Activated T-helper 1 cell treated with anti-CD3 and anti-CD28 coated beads, Interleukin-2, amount 50 U/mL, for 16 hours (primary cell): Measurements from ENCODE around the gene YY1.
"Not testable (repeated sequence)": the region's sequence is repeated elsewhere in the genome, so short reads cannot be mapped to it uniquely, and the experiment has no call there.

Experiments
- DNase-seq, 2 donors: peaks; one replicate each; pipeline ENCODE4 v3.0.0-alpha.2; 2020; ENCODE audit warnings: low read depth in 1 of 2, low spot score in 1 of 2

YY1 gene

DNA sequence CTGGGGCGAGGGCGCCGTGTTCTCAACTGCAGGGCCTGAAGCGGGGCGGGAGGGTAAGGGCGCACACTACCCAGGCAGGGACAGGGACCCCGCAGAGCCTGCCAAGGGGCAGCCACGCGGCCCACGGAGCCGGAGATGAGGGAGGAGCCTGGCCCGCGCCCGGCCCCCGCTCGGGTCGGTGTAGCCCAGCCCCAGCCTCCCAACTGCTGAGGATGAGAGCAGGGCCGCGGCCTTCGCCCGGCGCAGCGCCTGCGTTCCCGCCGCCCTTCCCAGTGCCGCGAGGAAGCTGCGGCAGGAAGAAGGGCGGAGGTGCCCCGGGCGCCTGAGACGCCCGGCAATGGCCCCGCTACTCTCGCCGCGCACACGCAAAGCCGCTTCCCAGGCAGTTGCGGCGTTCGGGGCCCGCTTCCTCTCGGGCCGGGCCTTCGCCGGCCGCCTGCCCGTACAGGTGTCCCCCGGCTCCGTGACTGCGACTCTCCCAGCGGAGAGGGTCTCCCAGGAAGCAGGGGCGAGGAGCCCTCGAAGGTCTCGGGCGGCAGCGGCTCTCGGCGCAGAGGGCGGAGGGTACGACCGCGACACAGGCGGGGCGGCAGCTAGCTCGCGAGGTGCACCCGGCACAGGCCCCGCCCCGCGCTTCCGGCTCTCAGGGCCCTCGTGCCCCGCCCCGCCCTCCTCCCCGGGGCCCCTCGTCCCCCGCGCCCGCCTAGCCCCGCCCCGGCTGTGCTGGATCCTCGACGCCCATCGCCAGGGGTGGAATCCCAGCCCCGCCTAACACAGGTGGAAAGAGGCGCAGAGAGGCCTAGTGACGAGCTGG lies 24.8 kb upstream of the YY1 start:
- peak; percentile 85 to 89 for DNase-seq

DNA sequence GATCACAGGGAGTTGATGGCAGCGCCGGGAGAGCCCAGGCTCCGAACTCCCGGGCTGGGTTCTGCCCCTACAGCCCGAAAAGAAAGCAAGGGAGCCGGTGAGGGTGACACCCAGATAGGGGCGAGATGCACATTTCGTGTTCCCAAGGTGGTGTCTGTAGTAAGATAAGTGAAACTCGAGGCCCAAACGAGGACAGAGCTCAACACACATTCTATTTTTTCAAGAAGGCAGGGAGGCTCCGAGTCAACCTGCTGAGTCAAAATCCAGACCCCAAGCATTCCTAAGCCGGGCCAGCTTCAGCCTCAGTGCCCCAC lies 24.2 kb upstream of the YY1 start:
- DNase-seq = no peak

DNA sequence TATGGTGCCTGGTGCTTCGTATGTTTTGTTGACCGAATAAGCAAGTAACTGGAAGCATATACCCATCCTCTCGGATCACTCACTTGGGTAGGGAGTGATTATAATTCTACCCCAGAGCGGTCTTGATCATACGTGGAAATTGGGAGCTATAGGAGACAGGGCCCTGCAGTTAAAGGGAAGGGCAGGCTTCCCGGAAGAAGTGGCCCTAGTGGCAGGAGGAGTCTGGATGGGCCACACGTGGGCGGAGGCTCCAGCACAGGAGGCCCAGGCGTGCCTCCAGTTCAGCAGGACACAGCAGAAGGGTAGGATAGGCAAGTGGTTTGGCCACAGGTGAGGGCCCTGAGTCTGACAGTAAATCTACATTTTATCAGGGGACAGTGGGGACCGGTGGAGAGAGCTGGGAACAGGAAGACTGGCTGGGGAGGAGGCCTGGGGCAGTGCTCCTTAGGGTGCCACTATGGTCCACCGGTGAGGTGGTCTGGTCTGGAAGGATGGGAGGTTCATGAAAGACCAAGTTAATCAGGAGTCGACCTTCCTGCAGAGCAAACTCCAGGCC lies 23.5 kb upstream of the YY1 start:
- no peak for DNase-seq

DNA sequence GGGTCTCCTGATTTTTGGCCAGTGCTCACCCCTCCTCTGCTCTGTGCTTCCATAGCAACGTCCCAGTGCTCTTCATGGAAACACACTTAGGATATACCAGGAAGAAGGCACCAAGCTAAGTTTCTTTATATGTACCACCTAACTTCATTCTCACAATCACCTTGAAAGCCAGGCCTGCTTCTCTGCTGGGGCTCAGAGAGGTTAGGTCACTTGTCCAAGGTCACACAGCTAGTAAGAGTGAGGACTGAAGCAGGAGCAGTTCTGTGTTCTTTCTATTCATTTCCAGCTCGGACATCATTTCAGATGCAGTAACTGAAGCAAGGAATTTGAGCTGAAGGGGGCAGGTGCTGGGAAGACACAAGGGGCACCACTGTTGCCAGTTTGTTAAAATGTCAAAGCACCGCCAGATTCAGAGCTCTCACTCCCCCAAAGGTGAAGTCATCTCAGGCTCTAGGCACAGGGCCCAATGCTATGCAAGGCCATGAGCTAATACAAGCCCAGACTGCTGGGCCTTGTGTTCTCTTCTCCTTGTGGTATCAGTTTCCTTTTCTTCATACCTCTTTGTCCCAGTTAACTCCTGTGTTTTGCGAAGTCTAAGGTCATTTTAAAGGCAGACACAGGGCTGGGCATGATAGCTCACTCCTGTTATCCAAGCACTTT lies 19.7 kb upstream of the YY1 start:
- no peak for DNase-seq

DNA sequence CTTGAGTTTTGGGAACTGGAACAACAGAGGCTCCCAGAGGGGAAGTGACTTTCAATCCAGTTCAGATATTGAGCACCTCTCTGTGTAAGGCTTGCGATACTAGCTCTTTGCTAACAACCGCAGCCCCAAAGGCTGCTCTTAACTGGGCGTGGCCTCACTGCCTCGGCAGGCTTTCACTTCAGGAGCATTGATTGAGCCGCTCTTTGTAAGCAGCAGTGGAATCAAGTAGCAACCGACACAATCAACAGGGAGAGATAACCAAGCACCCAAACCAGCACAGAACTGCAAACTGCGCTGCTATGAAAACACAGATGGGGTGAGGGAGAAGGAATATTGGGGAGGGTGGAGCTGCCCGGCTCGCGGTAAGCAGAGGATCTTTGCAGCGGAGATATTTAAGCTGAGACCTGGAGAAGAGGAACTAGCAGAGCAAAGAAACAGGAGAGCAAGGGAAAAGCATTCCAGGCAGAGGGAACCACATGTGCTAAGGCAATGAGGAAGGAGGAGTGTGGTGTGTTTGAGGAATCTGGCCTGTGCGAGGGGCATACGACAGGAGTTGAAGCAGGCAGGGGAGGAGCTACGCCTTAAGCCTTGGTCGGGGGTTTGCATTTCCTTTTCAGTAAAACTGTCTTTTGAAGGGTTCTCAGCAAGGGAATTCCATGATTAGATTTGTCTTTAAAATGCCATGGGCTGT lies 17.3 kb upstream of the YY1 start:
- DNase-seq = peak; percentile 45 to 48

DNA sequence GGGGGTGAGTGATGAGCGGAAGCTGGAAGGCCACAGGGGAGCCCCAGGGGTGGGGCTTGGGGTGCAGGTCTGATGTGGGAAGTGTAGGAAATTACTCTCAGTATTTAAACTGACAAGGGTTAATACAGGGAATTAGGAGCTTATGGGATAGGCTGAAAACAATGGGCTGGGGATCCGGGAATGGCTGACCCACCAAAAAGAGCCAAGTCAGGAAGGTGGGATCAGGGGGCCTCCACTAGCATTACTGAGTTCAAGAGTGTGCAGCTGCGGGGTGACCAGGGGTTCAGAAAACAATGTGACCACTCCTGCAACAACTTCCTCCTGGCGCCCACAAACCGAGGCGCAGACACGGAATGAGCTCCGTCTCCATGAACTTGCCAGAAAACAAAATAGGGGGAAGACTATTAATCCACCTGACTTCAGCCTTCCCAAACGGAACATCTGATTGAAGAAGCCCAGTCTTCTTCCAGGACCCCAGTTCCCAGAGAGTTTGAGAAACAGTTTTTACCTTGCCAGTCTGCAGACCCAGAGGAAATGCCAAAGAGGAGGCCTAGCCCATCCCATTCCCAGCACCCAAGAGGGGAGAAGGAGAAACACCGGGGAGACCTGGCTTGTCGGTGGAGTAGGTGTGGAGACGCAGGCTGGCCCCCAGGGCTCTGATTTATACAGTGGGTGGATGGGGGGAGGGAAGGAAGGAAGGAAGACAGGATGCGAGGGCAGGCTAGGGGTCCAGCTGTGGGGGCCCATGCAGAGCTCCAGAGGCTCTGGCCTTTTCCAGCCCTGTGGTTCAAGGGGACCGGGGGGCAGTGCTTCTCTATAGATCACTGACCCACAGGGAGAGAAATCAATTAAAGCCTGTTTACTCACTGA lies 16.5 kb upstream of the YY1 start:
- no peak for DNase-seq

DNA sequence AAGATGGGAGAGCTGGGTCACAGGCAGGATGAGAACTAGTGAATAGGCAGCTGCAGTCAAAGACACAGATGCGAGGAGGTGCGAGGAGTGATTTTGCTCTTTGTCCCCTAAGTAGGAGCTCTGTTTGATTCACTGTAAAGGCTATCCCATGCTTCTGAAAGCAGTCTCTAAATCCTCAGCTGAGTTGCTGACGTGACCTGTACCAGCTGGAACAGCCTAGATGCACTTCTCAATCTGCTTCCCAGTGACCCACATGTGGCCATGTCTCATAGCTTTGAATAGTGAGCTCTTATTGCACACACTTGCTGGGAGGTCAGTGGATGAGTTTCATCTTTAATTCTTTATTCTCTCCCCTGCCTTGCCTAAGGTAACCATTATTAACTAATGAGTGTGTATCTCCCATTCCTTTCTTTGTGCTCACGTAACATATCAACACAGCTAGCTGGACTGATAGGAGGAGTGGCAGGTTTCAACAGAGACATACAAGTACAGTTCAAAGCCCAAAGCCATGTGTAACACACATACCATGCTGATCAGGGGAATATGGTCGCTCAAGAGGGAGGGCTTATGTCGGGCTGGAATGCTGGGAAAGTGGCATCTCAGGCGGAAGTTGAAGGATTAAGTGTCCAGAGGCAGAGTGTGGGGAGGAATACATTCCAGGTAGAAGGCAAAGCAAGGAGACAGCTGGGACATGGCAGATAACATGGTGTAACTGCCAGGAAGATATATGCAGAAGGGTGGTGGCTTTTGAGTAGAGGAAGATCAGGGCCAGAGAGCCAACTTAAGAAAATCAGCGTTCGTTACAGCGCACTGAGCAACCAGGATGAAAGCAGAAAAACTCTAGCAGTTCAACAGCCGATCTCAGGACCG lies 15.4 kb upstream of the YY1 start:
- DNase-seq = no peak

DNA sequence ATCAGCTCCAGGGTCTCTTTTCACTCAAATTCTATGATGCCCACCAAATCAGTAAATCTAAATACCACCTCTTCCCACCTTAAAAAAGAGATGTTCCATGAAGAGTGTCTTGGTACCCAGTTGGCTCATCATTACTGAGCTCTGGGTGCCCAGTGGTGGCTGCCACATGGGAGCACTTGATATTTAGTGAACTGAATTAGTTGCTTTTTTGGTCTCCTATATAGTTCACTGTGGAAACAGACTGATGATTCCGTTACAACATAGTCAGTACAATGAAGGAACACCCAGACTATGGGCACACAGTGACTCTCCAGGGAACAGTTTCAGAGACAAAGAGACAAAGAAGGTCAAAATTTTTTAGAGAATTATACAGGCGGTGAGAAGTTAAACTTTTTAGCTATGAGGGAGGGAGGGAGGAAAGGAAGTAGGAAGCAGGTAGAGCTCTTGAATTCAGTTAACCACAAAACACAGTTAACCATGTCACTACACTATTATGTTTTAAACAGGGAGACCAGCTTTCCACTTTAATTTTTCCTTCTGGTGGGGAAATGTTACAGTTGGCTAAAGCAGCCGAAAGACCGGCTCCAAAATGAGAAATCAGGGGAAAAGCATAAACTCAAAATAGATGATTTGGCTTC lies 14.6 kb upstream of the YY1 start:
- DNase-seq = no peak

DNA sequence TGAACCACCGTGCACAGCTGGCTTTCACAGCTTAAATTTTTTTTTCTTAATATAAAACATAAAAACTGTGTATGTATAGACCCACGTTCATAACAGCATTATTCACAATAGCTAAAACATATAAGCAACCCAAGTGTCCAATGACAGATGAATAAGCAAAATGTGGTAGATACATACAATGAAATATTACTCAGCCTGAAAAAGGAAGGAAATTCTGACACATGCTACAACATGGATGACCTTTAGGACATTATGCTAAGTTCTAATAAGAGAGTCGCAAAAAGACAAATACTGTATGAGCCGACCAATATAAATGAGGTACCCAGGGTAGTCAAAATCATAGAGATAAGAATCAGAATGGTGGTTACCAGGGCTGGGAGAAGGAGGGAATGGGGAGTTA lies 13.8 kb upstream of the YY1 start:
- DNase-seq = no peak

DNA sequence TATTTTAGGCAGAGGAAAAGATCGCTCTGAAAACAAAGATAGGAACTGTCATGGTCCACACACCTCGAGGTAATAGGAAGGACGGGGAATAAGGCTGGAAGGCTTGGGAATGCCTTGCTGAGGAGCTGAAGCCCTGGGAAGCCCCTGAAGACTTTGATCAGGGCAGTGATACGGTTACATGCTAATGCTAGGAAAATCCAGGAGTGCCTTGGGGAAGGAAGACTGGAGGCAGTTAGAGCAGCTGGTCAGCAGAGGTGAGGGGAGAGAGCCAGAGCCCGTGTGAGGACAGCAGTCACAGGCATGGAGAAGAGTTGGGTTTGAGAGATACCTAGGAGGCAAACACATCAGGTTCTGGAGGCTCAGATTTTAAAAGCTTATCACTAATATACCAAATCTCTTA lies 8.6 kb upstream of the YY1 start:
- DNase-seq = no peak

DNA sequence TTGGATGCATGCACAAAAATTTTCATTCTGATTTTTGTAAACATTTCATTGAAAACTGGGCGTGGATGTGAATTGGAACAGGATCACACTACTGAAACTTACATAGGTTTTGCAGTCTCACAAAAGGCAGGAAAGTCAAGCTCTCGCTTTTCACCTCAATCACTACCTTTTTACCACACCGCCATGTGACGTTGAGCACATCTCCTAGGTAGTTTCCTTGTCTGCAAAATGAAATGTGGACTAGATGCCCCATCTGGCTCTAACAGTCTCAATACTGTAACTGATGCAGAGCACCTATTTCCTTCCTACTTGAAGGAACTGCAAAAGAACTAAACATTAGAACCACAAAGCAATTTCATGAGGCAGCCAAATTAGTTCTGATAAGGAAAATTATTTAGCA lies 4.4 kb upstream of the YY1 start:
- no peak for DNase-seq

DNA sequence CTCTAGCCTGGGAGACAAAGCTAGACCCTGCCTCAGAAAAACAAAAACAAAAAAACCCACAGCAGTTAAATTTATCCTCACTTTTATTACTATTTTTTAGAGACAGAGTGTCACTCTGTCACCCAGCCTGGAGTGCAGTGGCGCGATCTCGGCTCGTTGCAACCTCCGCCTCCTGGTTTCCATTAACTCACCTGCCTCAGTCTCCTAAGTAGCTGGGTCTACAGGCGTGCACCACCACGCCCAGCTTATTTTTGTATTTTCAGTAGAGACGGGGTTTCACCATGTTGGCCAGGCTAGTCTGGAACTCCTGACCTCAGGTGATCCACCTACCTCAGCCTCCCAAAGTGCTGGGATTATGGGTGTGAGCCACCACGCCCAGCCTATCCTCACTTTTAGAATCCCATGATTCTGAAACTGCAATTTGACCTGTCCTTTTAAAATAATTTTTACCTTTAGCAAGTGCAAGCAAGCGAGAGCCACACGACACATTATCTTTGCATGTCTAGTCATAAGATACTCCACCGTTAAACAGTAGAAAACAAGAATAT lies 2.6 kb upstream of the YY1 start:
- not testable (repeated sequence) for DNase-seq

DNA sequence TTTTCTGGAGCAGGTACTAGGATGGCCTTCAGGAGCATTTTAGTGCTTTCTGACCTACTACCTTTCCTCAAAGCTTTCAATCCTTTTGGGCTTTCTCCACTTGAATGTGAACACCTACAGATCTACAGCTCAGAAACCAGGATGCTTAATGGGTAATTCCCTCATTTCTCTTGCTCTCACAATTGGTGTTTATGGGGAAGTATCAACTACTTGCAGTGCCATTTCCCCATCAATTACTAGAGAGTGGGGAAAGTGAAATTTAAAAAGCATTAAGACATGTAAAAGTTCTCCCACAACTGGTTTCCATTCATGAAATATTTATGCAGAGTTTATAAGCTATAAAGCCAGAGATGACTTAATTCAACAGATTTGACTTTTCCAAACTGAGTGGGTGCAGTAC lies 2.1 kb upstream of the YY1 start:
- DNase-seq = no peak

DNA sequence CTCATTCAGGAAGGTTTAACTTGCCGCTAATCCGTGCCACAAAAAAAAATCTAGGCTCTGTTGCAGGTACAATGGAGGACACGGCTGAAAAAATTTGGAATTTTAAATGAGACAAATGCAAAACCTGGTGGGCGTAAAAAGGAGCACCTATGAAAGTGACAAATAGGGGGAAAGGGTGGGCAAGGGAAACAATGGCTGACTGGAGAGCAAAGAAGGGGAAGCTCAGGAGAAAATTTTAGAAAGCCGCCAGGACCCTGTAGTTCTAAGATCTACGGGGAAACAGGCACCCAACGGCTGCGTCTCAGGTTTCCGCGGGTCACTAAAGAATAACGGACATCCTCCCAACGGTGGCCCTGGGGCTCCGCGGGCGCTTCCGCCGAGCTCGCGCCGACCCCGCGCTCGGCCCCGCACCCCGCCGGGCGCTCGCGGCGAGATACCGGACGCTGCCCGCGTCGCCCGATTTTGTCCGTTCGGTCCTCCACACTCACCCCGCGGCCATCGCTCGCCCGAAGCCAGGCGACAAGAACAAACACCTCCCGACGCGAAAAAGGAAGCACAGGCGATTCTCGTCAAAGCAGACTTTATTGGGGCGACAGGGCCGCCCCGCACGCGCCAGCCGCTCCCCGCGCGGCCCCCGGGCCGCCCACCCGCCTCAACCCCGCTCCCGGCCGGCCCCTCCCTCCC lies 1.1 kb upstream of the YY1 start:
- DNase-seq = peak in 1 of 2 donors; percentile 19

DNA sequence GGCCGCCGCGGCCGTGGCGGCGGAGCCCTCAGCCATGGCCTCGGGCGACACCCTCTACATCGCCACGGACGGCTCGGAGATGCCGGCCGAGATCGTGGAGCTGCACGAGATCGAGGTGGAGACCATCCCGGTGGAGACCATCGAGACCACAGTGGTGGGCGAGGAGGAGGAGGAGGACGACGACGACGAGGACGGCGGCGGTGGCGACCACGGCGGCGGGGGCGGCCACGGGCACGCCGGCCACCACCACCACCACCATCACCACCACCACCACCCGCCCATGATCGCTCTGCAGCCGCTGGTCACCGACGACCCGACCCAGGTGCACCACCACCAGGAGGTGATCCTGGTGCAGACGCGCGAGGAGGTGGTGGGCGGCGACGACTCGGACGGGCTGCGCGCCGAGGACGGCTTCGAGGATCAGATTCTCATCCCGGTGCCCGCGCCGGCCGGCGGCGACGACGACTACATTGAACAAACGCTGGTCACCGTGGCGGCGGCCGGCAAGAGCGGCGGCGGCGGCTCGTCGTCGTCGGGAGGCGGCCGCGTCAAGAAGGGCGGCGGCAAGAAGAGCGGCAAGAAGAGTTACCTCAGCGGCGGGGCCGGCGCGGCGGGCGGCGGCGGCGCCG lies 381 bp downstream of the YY1 start:
- DNase-seq = peak in 1 of 2 donors; percentile 13

DNA sequence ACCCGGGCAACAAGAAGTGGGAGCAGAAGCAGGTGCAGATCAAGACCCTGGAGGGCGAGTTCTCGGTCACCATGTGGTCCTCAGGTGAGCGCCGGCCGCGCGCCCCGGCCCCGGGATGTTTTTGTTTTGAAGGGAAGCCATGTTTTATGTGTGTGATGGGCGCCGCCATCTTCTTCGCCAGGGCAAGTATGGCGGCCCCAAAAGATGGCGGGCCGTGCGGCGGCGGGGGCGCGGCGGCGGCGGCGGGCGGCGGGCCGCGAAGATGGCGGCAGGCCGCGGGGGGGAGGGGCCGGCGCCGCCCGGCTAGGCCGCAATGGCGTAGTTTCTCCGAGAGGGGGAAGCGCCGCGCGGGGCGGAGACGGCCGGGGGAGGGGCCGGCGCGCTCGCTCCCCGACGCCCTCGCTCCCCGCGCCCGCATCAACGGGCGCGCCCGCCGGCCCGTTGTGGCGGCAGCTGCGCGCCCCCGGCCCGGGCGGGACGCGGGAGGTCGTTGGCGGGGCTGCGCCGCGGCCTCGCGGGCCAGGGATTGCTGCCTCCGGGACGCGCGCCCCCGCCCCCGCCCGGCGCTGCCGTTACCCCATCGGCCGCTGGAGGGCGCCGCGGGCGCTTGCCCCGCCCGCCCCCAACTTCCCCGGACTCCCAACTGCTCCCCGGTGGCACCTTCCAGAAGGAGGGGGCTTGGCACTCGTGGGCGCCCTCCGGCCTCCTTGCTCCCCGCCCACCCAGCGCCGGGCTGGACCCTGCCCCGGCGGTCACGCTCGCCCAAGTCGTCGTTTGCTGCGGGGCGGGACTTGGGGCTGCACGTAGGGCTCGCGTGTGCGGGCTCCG lies 1.1 kb downstream of the YY1 start:
- peak; percentile 65 to 84 for DNase-seq

DNA sequence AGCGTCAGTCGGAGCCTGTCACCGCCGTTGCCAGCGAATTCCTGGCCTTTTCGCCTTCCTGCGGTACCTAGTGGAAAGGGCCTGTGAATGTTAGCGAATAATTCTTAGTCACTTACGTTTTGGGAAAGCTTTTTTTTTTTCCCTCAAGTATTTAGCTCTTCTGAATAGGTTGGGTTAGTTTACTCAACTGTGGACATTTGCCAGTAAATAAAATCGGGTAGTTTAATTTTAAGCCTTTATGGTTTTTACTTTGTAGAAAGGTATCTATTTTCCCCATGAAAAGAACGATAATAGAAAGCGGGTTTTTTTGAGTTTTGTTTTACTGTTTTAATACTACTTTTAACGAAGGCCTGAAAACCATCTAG lies 1.7 kb downstream of the YY1 start:
- DNase-seq = no peak

DNA sequence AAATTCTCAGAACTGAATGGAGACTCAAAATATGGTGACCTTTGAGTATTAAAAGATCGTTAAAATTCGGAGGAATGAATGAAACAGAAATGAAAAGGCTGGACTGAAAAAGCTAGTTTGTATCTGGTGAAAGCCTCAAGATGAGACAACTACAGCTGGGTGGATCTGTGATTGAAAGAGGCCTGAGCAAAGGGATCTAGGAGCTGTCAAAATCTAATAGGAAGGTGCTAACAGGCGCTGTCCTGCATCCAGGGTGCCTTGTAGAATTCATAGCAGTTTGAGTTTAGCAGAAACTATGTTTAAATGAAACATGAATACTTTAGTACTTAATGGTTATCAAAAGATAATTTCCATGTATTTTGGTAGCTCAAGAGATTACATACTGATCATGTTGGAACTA lies 2.3 kb downstream of the YY1 start:
- DNase-seq = no peak
